ENCODE measurements around the gene WNT5A.

Gene WNT5A

DNA sequence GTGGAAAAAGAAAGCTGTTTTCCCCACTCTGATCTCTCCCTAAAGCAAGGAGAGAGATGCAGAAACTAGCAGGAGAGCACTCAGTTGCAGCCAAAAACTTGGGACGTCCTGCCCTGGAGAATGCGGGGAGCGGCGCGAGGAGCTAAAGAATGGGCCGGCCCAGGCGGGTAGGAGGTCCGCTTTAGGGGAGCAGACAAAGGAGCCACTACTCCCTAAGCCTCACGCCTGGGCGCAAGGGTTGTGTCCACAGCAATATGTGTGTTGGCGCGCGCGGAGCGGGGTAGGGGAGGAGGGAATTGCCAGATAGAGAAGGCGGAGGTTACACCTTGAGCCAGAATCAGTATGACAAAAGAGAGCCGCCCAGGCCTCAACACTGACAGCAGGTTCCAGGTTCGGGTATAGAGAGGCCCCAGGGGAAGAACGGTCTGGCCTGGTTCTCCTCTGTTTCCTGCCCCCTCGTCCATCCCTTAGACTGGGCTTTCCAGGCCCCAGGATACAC, 2.9 kb downstream of the WNT5A start:
- TF ChIP-seq ZNF391 (tag by site-specific recombination; IDR thresholded peaks at IDR 0.05; ENCODE audit: borderline replicate concordance, low read depth), result no peak
- no peak for TF ChIP-seq ZNF530 (tag by site-specific recombination; IDR thresholded peaks at IDR 0.05; ENCODE audit: low read depth)
- TF ChIP-seq BCL11B (tag by site-specific recombination; IDR thresholded peaks at IDR 0.05; ENCODE audit: low read depth), result no peak
- TF ChIP-seq, protein P1, sequence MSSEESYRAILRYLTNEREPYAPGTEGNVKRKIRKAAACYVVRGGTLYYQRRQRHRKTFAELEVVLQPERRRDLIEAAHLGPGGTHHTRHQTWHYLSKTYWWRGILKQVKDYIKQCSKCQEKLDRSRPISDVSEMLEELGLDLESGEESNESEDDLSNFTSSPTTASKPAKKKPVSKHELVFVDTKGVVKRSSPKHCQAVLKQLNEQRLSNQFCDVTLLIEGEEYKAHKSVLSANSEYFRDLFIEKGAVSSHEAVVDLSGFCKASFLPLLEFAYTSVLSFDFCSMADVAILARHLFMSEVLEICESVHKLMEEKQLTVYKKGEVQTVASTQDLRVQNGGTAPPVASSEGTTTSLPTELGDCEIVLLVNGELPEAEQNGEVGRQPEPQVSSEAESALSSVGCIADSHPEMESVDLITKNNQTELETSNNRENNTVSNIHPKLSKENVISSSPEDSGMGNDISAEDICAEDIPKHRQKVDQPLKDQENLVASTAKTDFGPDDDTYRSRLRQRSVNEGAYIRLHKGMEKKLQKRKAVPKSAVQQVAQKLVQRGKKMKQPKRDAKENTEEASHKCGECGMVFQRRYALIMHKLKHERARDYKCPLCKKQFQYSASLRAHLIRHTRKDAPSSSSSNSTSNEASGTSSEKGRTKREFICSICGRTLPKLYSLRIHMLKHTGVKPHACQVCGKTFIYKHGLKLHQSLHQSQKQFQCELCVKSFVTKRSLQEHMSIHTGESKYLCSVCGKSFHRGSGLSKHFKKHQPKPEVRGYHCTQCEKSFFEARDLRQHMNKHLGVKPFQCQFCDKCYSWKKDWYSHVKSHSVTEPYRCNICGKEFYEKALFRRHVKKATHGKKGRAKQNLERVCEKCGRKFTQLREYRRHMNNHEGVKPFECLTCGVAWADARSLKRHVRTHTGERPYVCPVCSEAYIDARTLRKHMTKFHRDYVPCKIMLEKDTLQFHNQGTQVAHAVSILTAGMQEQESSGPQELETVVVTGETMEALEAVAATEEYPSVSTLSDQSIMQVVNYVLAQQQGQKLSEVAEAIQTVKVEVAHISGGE (tag by site-specific recombination; conservative IDR thresholded peaks at IDR 0.05; ENCODE audit: low read depth), result no peak
- TF ChIP-seq ZNF266 (tag by site-specific recombination; IDR thresholded peaks at IDR 0.05; ENCODE audit: low read depth), result no peak
- no peak for TF ChIP-seq ZXDB (tag by site-specific recombination; IDR thresholded peaks at IDR 0.05)
- no peak for TF ChIP-seq GLIS1 (tag by site-specific recombination; IDR thresholded peaks at IDR 0.05)
- TF ChIP-seq ZNF629 (tag by site-specific recombination; IDR thresholded peaks at IDR 0.05), result no peak
- TF ChIP-seq ZNF747 (tag by site-specific recombination; IDR thresholded peaks at IDR 0.05), result no peak
- TF ChIP-seq ZNF843 (tag by site-specific recombination; IDR thresholded peaks at IDR 0.05), result no peak
- TF ChIP-seq ZBTB20 (tag by site-specific recombination; IDR thresholded peaks at IDR 0.05), result no peak
- TF ChIP-seq ZBTB17 (tag by site-specific recombination; IDR thresholded peaks at IDR 0.05), result no peak
- TF ChIP-seq ZNF146 (tag by site-specific recombination; IDR thresholded peaks at IDR 0.05), result no peak
- no peak for TF ChIP-seq GLIS2 (tag by site-specific recombination; IDR thresholded peaks at IDR 0.05)
- TF ChIP-seq, protein P2, sequence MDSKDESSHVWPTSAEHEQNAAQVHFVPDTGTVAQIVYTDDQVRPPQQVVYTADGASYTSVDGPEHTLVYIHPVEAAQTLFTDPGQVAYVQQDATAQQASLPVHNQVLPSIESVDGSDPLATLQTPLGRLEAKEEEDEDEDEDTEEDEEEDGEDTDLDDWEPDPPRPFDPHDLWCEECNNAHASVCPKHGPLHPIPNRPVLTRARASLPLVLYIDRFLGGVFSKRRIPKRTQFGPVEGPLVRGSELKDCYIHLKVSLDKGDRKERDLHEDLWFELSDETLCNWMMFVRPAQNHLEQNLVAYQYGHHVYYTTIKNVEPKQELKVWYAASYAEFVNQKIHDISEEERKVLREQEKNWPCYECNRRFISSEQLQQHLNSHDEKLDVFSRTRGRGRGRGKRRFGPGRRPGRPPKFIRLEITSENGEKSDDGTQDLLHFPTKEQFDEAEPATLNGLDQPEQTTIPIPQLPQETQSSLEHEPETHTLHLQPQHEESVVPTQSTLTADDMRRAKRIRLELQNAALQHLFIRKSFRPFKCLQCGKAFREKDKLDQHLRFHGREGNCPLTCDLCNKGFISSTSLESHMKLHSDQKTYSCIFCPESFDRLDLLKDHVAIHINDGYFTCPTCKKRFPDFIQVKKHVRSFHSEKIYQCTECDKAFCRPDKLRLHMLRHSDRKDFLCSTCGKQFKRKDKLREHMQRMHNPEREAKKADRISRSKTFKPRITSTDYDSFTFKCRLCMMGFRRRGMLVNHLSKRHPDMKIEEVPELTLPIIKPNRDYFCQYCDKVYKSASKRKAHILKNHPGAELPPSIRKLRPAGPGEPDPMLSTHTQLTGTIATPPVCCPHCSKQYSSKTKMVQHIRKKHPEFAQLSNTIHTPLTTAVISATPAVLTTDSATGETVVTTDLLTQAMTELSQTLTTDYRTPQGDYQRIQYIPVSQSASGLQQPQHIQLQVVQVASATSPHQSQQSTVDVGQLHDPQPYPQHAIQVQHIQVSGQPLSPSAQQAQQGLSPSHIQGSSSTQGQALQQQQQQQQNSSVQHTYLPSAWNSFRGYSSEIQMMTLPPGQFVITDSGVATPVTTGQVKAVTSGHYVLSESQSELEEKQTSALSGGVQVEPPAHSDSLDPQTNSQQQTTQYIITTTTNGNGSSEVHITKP (tag by site-specific recombination; IDR thresholded peaks at IDR 0.05), result no peak
- TF ChIP-seq, protein P3, sequence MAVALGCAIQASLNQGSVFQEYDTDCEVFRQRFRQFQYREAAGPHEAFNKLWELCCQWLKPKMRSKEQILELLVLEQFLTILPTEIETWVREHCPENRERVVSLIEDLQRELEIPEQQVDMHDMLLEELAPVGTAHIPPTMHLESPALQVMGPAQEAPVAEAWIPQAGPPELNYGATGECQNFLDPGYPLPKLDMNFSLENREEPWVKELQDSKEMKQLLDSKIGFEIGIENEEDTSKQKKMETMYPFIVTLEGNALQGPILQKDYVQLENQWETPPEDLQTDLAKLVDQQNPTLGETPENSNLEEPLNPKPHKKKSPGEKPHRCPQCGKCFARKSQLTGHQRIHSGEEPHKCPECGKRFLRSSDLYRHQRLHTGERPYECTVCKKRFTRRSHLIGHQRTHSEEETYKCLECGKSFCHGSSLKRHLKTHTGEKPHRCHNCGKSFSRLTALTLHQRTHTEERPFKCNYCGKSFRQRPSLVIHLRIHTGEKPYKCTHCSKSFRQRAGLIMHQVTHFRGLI (tag by site-specific recombination; IDR thresholded peaks at IDR 0.05), result no peak
- TF ChIP-seq, protein P4, sequence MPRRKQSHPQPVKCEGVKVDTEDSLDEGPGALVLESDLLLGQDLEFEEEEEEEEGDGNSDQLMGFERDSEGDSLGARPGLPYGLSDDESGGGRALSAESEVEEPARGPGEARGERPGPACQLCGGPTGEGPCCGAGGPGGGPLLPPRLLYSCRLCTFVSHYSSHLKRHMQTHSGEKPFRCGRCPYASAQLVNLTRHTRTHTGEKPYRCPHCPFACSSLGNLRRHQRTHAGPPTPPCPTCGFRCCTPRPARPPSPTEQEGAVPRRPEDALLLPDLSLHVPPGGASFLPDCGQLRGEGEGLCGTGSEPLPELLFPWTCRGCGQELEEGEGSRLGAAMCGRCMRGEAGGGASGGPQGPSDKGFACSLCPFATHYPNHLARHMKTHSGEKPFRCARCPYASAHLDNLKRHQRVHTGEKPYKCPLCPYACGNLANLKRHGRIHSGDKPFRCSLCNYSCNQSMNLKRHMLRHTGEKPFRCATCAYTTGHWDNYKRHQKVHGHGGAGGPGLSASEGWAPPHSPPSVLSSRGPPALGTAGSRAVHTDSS (tag by site-specific recombination; IDR thresholded peaks at IDR 0.05), result no peak
- CTCF ChIA-PET, result interaction anchor here (0.5 kb wide), 1 partner anchor 36 kb away, joined by 3 read pairs; no protein-coding TSS in a partner anchor
- peaks cover 0 to 21% of the 10 kb centered on the region in 2 experiments; a peak in 2 of 3 replicates for H3K36me3 ChIP-seq (ENCODE audit: control insufficient read depth in 2 of 2, insufficient read depth in 1 of 2, low read length in 2 of 2)
- POLR2A ChIA-PET, result no interaction called here
- H3K4me1 ChIP-seq (ENCODE audit: control insufficient read depth, insufficient read depth, low read length), result no peaks in the 10 kb centered on the region; the same call in none of the 2 replicates
- H3K27ac ChIP-seq (ENCODE audit: extremely low read depth, low read depth, low read length), result no peak overlapping the region; the same call in 1 of the 2 replicates
- H3K9me3 ChIP-seq (ENCODE audit: control insufficient read depth, insufficient read depth, low read depth, low read length), result no peaks in the 10 kb centered on the region
- no peak overlapping the region for H3K4me3 ChIP-seq (ENCODE audit: low read depth, low read length)

All from HEK293 (cell line).